Endodermal cell (in vitro differentiated cells): ENCODE results near the gene KRT3. TPM values are rescaled to one million over a fixed set of nuclear protein-coding genes. Genes with fewer than 3 reads are reported as not detected.
"Not testable (repeated sequence)": the region's sequence is repeated elsewhere in the genome, so short reads cannot be mapped to it uniquely, and the experiment has no call there.

Experiments used
- DNase-seq: peaks from one replicate; pipeline ENCODE4 v3.0.0-alpha.2; 2017
- H3K27ac ChIP-seq: 2 replicates; pipeline ENCODE4 v1.5.1; 2013; ENCODE audit warnings: mild to moderate bottlenecking, low read depth, low read length, moderate library complexity
- H3K27me3 ChIP-seq: 2 replicates; pipeline ENCODE4 v1.6.1; 2013; ENCODE audit warnings: mild to moderate bottlenecking, low read length, moderate library complexity; ENCODE audit not compliant: insufficient read depth, control insufficient read depth, poor library complexity, severe bottlenecking
- H3K36me3 ChIP-seq: 2 replicates; pipeline ENCODE4 v1.7.0; 2013; ENCODE audit warnings: mild to moderate bottlenecking, low read length, moderate library complexity; ENCODE audit not compliant: control insufficient read depth, insufficient read depth
- H3K4me1 ChIP-seq: one replicate; pipeline ENCODE4 v1.7.0; 2013; ENCODE audit warnings: low read length; ENCODE audit not compliant: control insufficient read depth, insufficient read depth
- H3K4me3 ChIP-seq: 2 replicates; pipeline ENCODE4 v1.5.1; 2013; ENCODE audit warnings: mild to moderate bottlenecking, low read length, moderate library complexity
- H3K9ac ChIP-seq: 2 replicates; pipeline ENCODE4 v1.6.1; 2013; ENCODE audit warnings: mild to moderate bottlenecking, low read length, moderate library complexity; ENCODE audit not compliant: poor library complexity, severe bottlenecking; ENCODE audit errors: extremely low read depth
- H3K9me3 ChIP-seq: 2 replicates; pipeline ENCODE4 v1.6.1; 2013; ENCODE audit warnings: mild to moderate bottlenecking, low read length, moderate library complexity; ENCODE audit not compliant: control insufficient read depth
- H3K27ac Mint-ChIP-seq: 2 replicates; pipeline ENCODE4 v1.8.0; 2020; ENCODE audit warnings: mixed read lengths
- H3K27me3 Mint-ChIP-seq: 2 replicates; pipeline ENCODE4 v1.8.0; 2021; ENCODE audit warnings: mild to moderate bottlenecking, mixed read lengths; ENCODE audit not compliant: insufficient read depth
- H3K36me3 Mint-ChIP-seq: 2 replicates; pipeline ENCODE4 v1.8.0; 2020; ENCODE audit warnings: low read depth, mixed read lengths
- H3K4me1 Mint-ChIP-seq: 2 replicates; pipeline ENCODE4 v1.8.0; 2020; ENCODE audit warnings: mixed read lengths
- H3K4me3 Mint-ChIP-seq: 2 replicates; pipeline ENCODE4 v1.8.0; 2020; ENCODE audit warnings: mild to moderate bottlenecking, moderate library complexity, mixed read lengths
- H3K9me3 Mint-ChIP-seq: 2 replicates; pipeline ENCODE4 v1.8.0; 2020; ENCODE audit warnings: mild to moderate bottlenecking, mixed read lengths
- CTCF ChIP-seq: fragments of 200-600 bp; sonication (generic); conservative IDR thresholded peaks from 2 replicates; pipeline ENCODE4 v1.5.0; 2021; ENCODE audit warnings: antibody characterized with exemption, mild to moderate bottlenecking
- WGBS, 2 experiments: methylation state at CpG; one replicate each; pipeline versions ENCODE4 v1.1.5 to v1.1.7; 2013; ENCODE audit warnings: missing lambda C conversion rate in 2 of 2, mixed read lengths in 1 of 2; ENCODE audit not compliant: insufficient coverage in 1 of 2, insufficient read length in 1 of 2; 5-methylcytosine and 5-hydroxymethylcytosine counted together
- total RNA-seq, 2 donors: library from RNA; stranded (reverse); fragmentation: NEBNext Ultra II Directional in 1 of 2; extraction: Animal tissue kit (Norgen Biotek cat#: 25700) in 1 of 2; gene quantifications; 2 replicates in 1 of 2; 3 replicates in 1 of 2; pipeline ENCODE4 v1.2.1, GENCODE V29; 2021

KRT3 gene
- total RNA-seq, 2 donors from 2014 or later = not detected

GRCh38 chr12:52796839-52797528, 1.1 kb upstream of the KRT3 start:
- H3K27ac Mint-ChIP-seq = no peak overlapping the region
- DNase-seq = no peak
- Histone ChIP-seq H3K4me3 (no peak overlapping the region), H3K9me3 (no peaks in the 10 kb centered on the region), H3K9ac (no peak overlapping the region), H3K4me1 (no peaks in the 10 kb centered on the region), H3K36me3 (no peaks in the 10 kb centered on the region), H3K27me3 (no peaks in the 10 kb centered on the region), H3K27ac (no peak overlapping the region)
- peaks cover 6% of the 10 kb centered on the region for H3K4me1 Mint-ChIP-seq
- no peaks in the 10 kb centered on the region for H3K36me3 Mint-ChIP-seq
- no peaks in the 10 kb centered on the region for H3K9me3 Mint-ChIP-seq
- H3K27me3 Mint-ChIP-seq = peaks cover 9% of the 10 kb centered on the region
- WGBS, 2 experiments = 87 to 91% methylated on average over 3 of the region's 3 CpGs
- no peak for TF ChIP-seq CTCF
- H3K4me3 Mint-ChIP-seq = no peak overlapping the region

DNA sequence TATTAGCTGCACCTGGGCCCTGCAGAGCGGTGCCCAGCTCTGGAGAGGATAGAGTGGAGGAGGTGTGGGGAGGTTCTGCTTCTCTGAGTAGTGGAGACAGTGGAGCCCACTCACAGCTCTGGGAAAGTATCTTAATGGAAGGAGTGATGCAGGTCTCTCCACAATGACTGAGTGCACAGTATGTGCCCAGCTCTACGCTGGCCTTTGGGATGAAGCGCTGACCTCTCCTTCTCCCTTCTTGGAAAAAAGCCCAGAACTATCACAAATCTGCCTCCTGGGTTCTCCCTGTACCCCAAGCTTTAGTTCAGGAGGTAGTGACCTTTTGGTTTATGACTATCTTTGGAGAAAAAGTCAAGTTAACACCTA, 495 bp upstream of the KRT3 start:
- Mint-ChIP-seq H3K36me3 (no peaks in the 10 kb centered on the region), H3K4me3 (no peak overlapping the region), H3K4me1 (peaks cover 6% of the 10 kb centered on the region), H3K27me3 (peaks cover 11% of the 10 kb centered on the region), H3K9me3 (no peaks in the 10 kb centered on the region), H3K27ac (no peak overlapping the region)
- no peak overlapping the region for H3K27ac ChIP-seq
- no peaks in the 10 kb centered on the region for H3K4me1 ChIP-seq
- no peak overlapping the region for H3K4me3 ChIP-seq
- no peaks in the 10 kb centered on the region for H3K9me3 ChIP-seq
- TF ChIP-seq CTCF = no peak
- H3K36me3 ChIP-seq = no peaks in the 10 kb centered on the region
- DNase-seq = no peak
- no peaks in the 10 kb centered on the region for H3K27me3 ChIP-seq
- WGBS, 2 experiments = 92 to 100% methylated on average over 1 to 3 of the region's 3 CpGs
- no peak overlapping the region for H3K9ac ChIP-seq

GRCh38 chr12:52795332-52795674, 614 bp downstream of the KRT3 start:
- not testable (repeated sequence) for H3K4me3 ChIP-seq, H3K36me3 ChIP-seq, H3K27ac Mint-ChIP-seq, H3K9me3 Mint-ChIP-seq, H3K27me3 ChIP-seq, H3K4me1 ChIP-seq, H3K4me1 Mint-ChIP-seq, H3K9ac ChIP-seq, H3K9me3 ChIP-seq, H3K4me3 Mint-ChIP-seq, DNase-seq, H3K36me3 Mint-ChIP-seq, H3K27ac ChIP-seq
- peaks cover 11% of the 10 kb centered on the region for H3K27me3 Mint-ChIP-seq
- WGBS, 2 experiments = 82 to 83% methylated on average over 2 of the region's 2 CpGs
